ENCODE results near the gene EIF4EBP2. TPM values are rescaled to one million over a fixed set of nuclear protein-coding genes. Genes with fewer than 3 reads are reported as not detected.

EIF4EBP2 gene
- total and polyA plus RNA-seq, 4 donors = 25.7 to 70.0 (median 33.0) TPM

- no peak for DNase-seq (ENCODE audit: low spot score)
- Histone ChIP-seq H3K4me3 (ENCODE audit: low read depth in 1 of 3, low read length in 3 of 3) (no peak overlapping the region), H3K27ac (ENCODE audit: low read depth in 1 of 2, low read length in 2 of 2) (no peak overlapping the region), H3K36me3 (ENCODE audit: control insufficient read depth in 4 of 4, insufficient read depth in 3 of 4, low read depth in 1 of 4, low read length in 3 of 4) (no peaks in the 10 kb centered on the region), H3K27me3 (ENCODE audit: control insufficient read depth in 4 of 4, insufficient read depth in 4 of 4, low read length in 3 of 4) (no peaks in the 10 kb centered on the region), H3K9me3 (ENCODE audit: control insufficient read depth in 4 of 4, low read length in 3 of 4) (no peaks in the 10 kb centered on the region), H3K9ac (ENCODE audit: low read depth in 1 of 2, low read length in 2 of 2) (no peak overlapping the region), H3K4me1 (ENCODE audit: control insufficient read depth in 4 of 4, insufficient read depth in 4 of 4, low read length in 3 of 4) (no peaks in the 10 kb centered on the region)
- TF ChIP-seq ZBTB33 (IDR thresholded peaks at IDR 0.05) (no peak), JUND (IDR thresholded peaks at IDR 0.05) (no peak), FOXA1 (IDR thresholded peaks at IDR 0.05) (no peak), CTCF (IDR thresholded peaks at IDR 0.05; ENCODE audit: low read depth, low read length, missing input control) (no peak), SP1 (IDR thresholded peaks at IDR 0.05) (no peak), YY1 (IDR thresholded peaks at IDR 0.05) (no peak), TAF1 (conservative IDR thresholded peaks at IDR 0.05) (no peak), RAD21 (IDR thresholded peaks at IDR 0.05) (no peak), HNF4A (conservative IDR thresholded peaks at IDR 0.05) (no peak), RXRA (IDR thresholded peaks at IDR 0.05) (no peak), HNF4G (IDR thresholded peaks at IDR 0.05) (no peak), REST (IDR thresholded peaks at IDR 0.05) (no peak), MAX (IDR thresholded peaks at IDR 0.05) (no peak), ATF3 (IDR thresholded peaks at IDR 0.05) (no peak), EGR1 (IDR thresholded peaks at IDR 0.05; ENCODE audit: low read depth in 2 of 2) (no peak)
- 83% methylated on average over 3 of the region's 3 CpGs for WGBS
Measured at GRCh38 chr10:70466951-70467350, 63.0 kb downstream of the EIF4EBP2 start.

- peaks cover 0 to 5% (median 0%) of the 10 kb centered on the region in 4 donors for H3K4me1 ChIP-seq (ENCODE audit: control insufficient read depth in 4 of 4, insufficient read depth in 4 of 4, low read length in 3 of 4)
- H3K36me3 ChIP-seq (ENCODE audit: control insufficient read depth in 4 of 4, insufficient read depth in 3 of 4, low read depth in 1 of 4, low read length in 3 of 4) = no peaks in the 10 kb centered on the region
- H3K4me3 ChIP-seq (ENCODE audit: low read depth in 1 of 3, low read length in 3 of 3) = no peak overlapping the region
- TF ChIP-seq TAF1 (conservative IDR thresholded peaks at IDR 0.05) = no peak
- H3K27ac ChIP-seq (ENCODE audit: low read depth in 1 of 2, low read length in 2 of 2) = no peak overlapping the region
- 70% methylated on average over 8 of the region's 8 CpGs for WGBS
- no peak overlapping the region for H3K9ac ChIP-seq (ENCODE audit: low read depth in 1 of 2, low read length in 2 of 2)
- no peaks in the 10 kb centered on the region for H3K27me3 ChIP-seq (ENCODE audit: control insufficient read depth in 4 of 4, insufficient read depth in 4 of 4, low read length in 3 of 4)
- no peaks in the 10 kb centered on the region for H3K9me3 ChIP-seq (ENCODE audit: control insufficient read depth in 4 of 4, low read length in 3 of 4)
- DNase-seq (ENCODE audit: low spot score) = no peak
Measured at GRCh38 chr10:70472799-70473454, 69.0 kb downstream of the EIF4EBP2 start.
